CD14-positive monocyte (primary cell): ENCODE data around the gene DNAH1. TPM values are rescaled to one million over a fixed set of nuclear protein-coding genes. Genes with fewer than 3 reads are reported as not detected.

ENCODE experiments used
- DNase-seq, 3 donors: peaks; one replicate each; pipeline ENCODE4 v3.0.0-alpha.2; 2011 to 2022
- H2AFZ ChIP-seq: 2 replicates; pipeline ENCODE4 v1.6.0; 2012; ENCODE audit warnings: mild to moderate bottlenecking, low read depth, low read length, inconsistent platforms; ENCODE audit not compliant: insufficient read depth, poor library complexity, severe bottlenecking
- H3K27ac ChIP-seq, 2 donors: 1 replicate in 1 of 2; 2 replicates in 1 of 2; pipeline ENCODE4 v1.5.1; 2012 to 2013; ENCODE audit warnings: low read length in 2 of 2, control low read depth in 1 of 2, inconsistent platforms in 1 of 2, low read depth in 1 of 2, mild to moderate bottlenecking in 1 of 2
- H3K27me3 ChIP-seq, 2 donors: one replicate each; pipeline versions ENCODE4 v1.6.0 to v1.6.1; 2011 to 2013; ENCODE audit warnings: low read length in 2 of 2; ENCODE audit not compliant: control insufficient read depth in 2 of 2, insufficient read depth in 2 of 2
- H3K36me3 ChIP-seq, 2 donors: replicated peaks in 1 of 2; 1 replicate in 1 of 2; 2 replicates in 1 of 2; pipeline versions ENCODE4 v1.5.1 to v1.6.1; 2012 to 2013; ENCODE audit warnings: low read length in 2 of 2, control low read depth in 1 of 2, inconsistent platforms in 1 of 2, mild to moderate bottlenecking in 1 of 2; ENCODE audit not compliant: insufficient read depth in 2 of 2, control insufficient read depth in 1 of 2
- H3K4me1 ChIP-seq, 2 donors: 1 replicate in 1 of 2; 2 replicates in 1 of 2; pipeline versions ENCODE4 v1.5.1 to v1.6.1; 2012 to 2013; ENCODE audit warnings: low read length in 2 of 2, control low read depth in 1 of 2, inconsistent platforms in 1 of 2, mild to moderate bottlenecking in 1 of 2, moderate library complexity in 1 of 2; ENCODE audit not compliant: insufficient read depth in 2 of 2, control insufficient read depth in 1 of 2
- H3K4me2 ChIP-seq: replicated peaks from 2 replicates; pipeline ENCODE3; 2012; ENCODE audit warnings: low read length, moderate library complexity, mild to moderate bottlenecking; ENCODE audit not compliant: poor library complexity, severe bottlenecking; ENCODE audit errors: extremely low read depth
- H3K4me3 ChIP-seq, 3 experiments: fragments of 200-600 bp in 1 of 3; sonication (generic) in 1 of 3; replicated peaks in 1 of 3; 1 replicate in 2 of 3; 2 replicates in 1 of 3; pipeline ENCODE4 v1.5.1; 2011 to 2013; ENCODE audit warnings: low read length in 3 of 3, mild to moderate bottlenecking in 3 of 3, control low read depth in 2 of 3, low read depth in 2 of 3, inconsistent platforms in 1 of 3, moderate library complexity in 1 of 3
- H3K79me2 ChIP-seq: 2 replicates; pipeline ENCODE4 v1.6.0; 2012; ENCODE audit warnings: mild to moderate bottlenecking, control low read depth, inconsistent platforms, low read length, moderate library complexity; ENCODE audit not compliant: insufficient read depth
- H3K9ac ChIP-seq: 2 replicates; pipeline ENCODE4 v1.6.0; 2017; ENCODE audit warnings: low read length, mild to moderate bottlenecking; ENCODE audit not compliant: insufficient read depth, poor library complexity, severe bottlenecking
- H3K9me3 ChIP-seq, 2 donors: replicated peaks in 1 of 2; 1 replicate in 1 of 2; 2 replicates in 1 of 2; pipeline versions ENCODE4 v1.5.1 to v1.6.1; 2012 to 2013; ENCODE audit warnings: low read length in 2 of 2, control low read depth in 1 of 2; ENCODE audit not compliant: control insufficient read depth in 1 of 2, insufficient read depth in 1 of 2
- H4K20me1 ChIP-seq: 2 replicates; pipeline ENCODE4 v1.6.0; 2012; ENCODE audit warnings: mild to moderate bottlenecking, low read length, control low read depth, moderate library complexity; ENCODE audit not compliant: insufficient read depth
- H3K27ac Mint-ChIP-seq, 7 donors: one replicate each; pipeline ENCODE4 v1.8.0; 2020; ENCODE audit warnings: mild to moderate bottlenecking in 7 of 7, mixed read lengths in 7 of 7, moderate library complexity in 6 of 7, inconsistent platforms in 2 of 7
- H3K27me3 Mint-ChIP-seq, 3 donors: one replicate each; pipeline ENCODE4 v1.8.0; 2021 to 2022; ENCODE audit warnings: low read depth in 3 of 3, mild to moderate bottlenecking in 3 of 3, mixed read lengths in 3 of 3, moderate library complexity in 3 of 3, inconsistent platforms in 1 of 3
- H3K36me3 Mint-ChIP-seq, 2 donors: one replicate each; pipeline ENCODE4 v1.8.0; 2020; ENCODE audit warnings: mixed read lengths in 2 of 2, inconsistent platforms in 1 of 2, mild to moderate bottlenecking in 1 of 2
- H3K4me1 Mint-ChIP-seq: one replicate; pipeline ENCODE4 v1.8.0; 2020; ENCODE audit warnings: mild to moderate bottlenecking, mixed read lengths
- H3K4me3 Mint-ChIP-seq, 2 donors: one replicate each; pipeline ENCODE4 v1.8.0; 2020; ENCODE audit warnings: mild to moderate bottlenecking in 2 of 2, mixed read lengths in 2 of 2, moderate library complexity in 1 of 2
- H3K9me3 Mint-ChIP-seq, 7 donors: one replicate each; pipeline ENCODE4 v1.8.0; 2020 to 2022; ENCODE audit warnings: mixed read lengths in 7 of 7, mild to moderate bottlenecking in 6 of 7, moderate library complexity in 6 of 7, inconsistent platforms in 2 of 7
- WGBS: methylation state at CpG from one replicate; pipeline ENCODE4 v1.1.5; 2013; ENCODE audit warnings: missing lambda C conversion rate; ENCODE audit not compliant: insufficient coverage; 5-methylcytosine and 5-hydroxymethylcytosine counted together
- intact Hi-C, 2 donors: fragments of 100-400 bp; cut with micrococcal nuclease; formaldehyde crosslinking; loops; one replicate each; pipeline versions ENCODE4 v1.15.0 to v1.15.1; 2023
- polyA plus RNA-seq, 3 donors: library from polyadenylated mRNA; depleted of rRNA in 1 of 3; unstranded in 2 of 3; stranded (reverse) in 1 of 3; fragments of 300-500 nt in 2 of 3; fragments of >200 nt in 1 of 3; fragmentation: Illumina TruSeq in 2 of 3; gene quantifications; 1 replicate in 2 of 3; 2 replicates in 1 of 3; pipeline ENCODE4 v1.2.3, GENCODE V29; 2012 to 2021
- TF ChIP-seq, protein P1 (sequence below): fragments of 200-600 bp; IDR thresholded peaks from one replicate; pipeline ENCODE4 v1.8.0; 2022; ENCODE audit warnings: antibody characterized with exemption, mild to moderate bottlenecking

DNAH1 gene
- polyA plus RNA-seq, 3 donors, result 0.15 to 47.0 (median 0.25) TPM

DNA sequence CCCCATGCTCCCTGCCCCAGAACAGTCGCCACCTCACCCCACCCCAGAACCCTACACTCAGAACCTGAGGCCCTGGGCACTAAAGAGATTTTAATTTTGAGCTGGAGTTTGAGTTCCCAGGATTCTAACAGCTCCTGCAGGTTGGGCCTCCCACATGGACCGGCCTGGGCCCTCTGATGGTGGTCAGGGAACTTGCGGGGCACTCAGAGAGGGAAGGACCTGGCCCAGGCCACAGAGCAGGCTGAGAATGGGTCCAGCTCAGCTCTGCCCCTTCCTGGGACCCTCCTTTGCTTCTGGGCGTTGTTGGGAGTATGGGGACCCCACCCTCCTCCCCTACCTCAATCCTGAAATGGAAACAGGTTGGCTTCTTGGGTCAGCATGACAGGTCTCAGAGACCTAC lies 129.9 kb downstream of the DNAH1 start:
- H2AFZ ChIP-seq, result no peak overlapping the region
- no peak overlapping the region for H3K4me2 ChIP-seq
- H3K27ac ChIP-seq, result no peak overlapping the region
- no peaks in the 10 kb centered on the region for H4K20me1 ChIP-seq
- TF ChIP-seq, protein P1, sequence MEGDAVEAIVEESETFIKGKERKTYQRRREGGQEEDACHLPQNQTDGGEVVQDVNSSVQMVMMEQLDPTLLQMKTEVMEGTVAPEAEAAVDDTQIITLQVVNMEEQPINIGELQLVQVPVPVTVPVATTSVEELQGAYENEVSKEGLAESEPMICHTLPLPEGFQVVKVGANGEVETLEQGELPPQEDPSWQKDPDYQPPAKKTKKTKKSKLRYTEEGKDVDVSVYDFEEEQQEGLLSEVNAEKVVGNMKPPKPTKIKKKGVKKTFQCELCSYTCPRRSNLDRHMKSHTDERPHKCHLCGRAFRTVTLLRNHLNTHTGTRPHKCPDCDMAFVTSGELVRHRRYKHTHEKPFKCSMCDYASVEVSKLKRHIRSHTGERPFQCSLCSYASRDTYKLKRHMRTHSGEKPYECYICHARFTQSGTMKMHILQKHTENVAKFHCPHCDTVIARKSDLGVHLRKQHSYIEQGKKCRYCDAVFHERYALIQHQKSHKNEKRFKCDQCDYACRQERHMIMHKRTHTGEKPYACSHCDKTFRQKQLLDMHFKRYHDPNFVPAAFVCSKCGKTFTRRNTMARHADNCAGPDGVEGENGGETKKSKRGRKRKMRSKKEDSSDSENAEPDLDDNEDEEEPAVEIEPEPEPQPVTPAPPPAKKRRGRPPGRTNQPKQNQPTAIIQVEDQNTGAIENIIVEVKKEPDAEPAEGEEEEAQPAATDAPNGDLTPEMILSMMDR, result no peak
- no peaks in the 10 kb centered on the region for H3K79me2 ChIP-seq
- intact Hi-C loops, result no loop called here
- 75% methylated on average over 1 of the region's 4 CpGs for WGBS
- H3K9me3 ChIP-seq, result no peaks in the 10 kb centered on the region
- no peak overlapping the region for H3K4me3 ChIP-seq
- Mint-ChIP-seq H3K27ac (no peak overlapping the region), H3K36me3 (no peaks in the 10 kb centered on the region), H3K4me1 (peaks cover 6% of the 10 kb centered on the region), H3K9me3 (peaks cover 0 to 5% (median 3%) of the 10 kb centered on the region in 7 donors), H3K4me3 (no peak overlapping the region), H3K27me3 (peaks cover 2 to 9% (median 7%) of the 10 kb centered on the region in 3 donors)
- H3K9ac ChIP-seq, result no peak overlapping the region
- H3K27me3 ChIP-seq, result no peaks in the 10 kb centered on the region
- H3K36me3 ChIP-seq, result no peaks in the 10 kb centered on the region
- DNase-seq, result no peak
- H3K4me1 ChIP-seq, result peaks cover 5 to 11% of the 10 kb centered on the region in 2 donors

DNA sequence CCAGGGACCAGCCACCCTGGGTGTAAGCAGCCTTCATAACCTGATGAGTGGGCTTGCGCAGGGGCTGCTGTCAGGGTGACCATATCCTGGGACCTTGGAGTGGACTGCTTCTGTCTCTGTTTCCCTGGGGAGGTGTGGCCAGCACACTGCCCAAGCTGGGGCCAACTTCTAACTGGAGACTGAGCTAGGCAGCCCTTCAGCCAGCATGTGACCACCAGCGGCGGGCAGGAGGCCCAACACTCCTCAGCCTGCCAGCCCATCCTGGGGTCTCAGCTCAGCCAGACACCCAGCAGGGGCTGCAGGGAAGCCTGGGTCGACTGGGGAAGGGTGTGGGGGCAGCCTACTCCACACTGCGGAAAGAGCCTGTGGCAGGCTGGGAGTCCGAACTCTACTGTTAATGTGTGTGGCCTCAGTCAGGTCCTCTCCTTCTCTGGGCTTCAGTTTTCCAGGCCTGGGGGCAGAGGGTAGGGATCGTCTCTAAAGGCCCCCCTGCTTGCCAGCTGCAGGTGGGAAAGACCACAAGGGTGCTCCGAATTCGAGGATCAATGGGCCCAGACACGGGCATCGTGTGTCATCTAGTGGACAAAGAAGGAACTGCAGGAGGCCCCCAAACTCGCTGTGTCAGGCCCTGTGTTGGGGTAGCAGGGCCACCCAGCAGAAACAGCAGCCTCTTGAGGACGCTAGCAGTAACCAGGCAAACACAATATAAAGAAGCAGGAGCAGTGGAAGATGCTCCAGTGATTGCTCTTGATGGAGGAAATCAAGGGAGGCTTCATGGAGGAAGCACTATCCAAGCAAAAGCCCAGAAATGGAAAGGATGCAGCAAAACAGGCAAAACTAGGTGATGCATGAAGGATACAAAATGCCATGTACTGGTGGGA lies 130.8 kb downstream of the DNAH1 start:
- Histone ChIP-seq H3K4me2 (no peak overlapping the region), H3K4me1 (peaks cover 5 to 11% of the 10 kb centered on the region in 2 donors), H3K27me3 (no peaks in the 10 kb centered on the region), H3K79me2 (no peaks in the 10 kb centered on the region), H4K20me1 (no peaks in the 10 kb centered on the region), H2AFZ (no peak overlapping the region), H3K36me3 (no peaks in the 10 kb centered on the region), H3K9ac (no peak overlapping the region), H3K27ac (no peak overlapping the region), H3K4me3 (no peak overlapping the region), H3K9me3 (no peaks in the 10 kb centered on the region)
- 42% methylated on average over 8 of the region's 13 CpGs for WGBS
- Mint-ChIP-seq H3K4me3 (peak overlapping the region in 1 of 2 donors; percentile 46), H3K27ac (no peak overlapping the region), H3K9me3 (peaks cover 0 to 9% (median 3%) of the 10 kb centered on the region in 7 donors), H3K4me1 (peaks cover 6% of the 10 kb centered on the region), H3K27me3 (peaks cover 2 to 9% (median 7%) of the 10 kb centered on the region in 3 donors), H3K36me3 (no peaks in the 10 kb centered on the region)
- DNase-seq, result peak; percentile 49 to 62 (median 62)
- intact Hi-C loops, result loop anchor here in 1 of 2 donors (1.0 kb wide), 1 partner anchor 19 kb away; no protein-coding TSS in a partner anchor
- TF ChIP-seq, protein P1, result peak; percentile 100
